ENCODE results near the gene TTYH2.

The TTYH2 gene

GRCh38 chr17:74235040-74235581 lies 21.7 kb downstream of the TTYH2 start:
- H3K27ac ChIP-seq: peak overlapping the region; percentile 23
- peaks cover 0 to 9% of the 10 kb centered on the region in 2 experiments for H3K4me1 ChIP-seq (ENCODE audit: control insufficient read depth in 1 of 2, insufficient read depth in 1 of 2, low read depth in 1 of 2, low read length in 1 of 2)
- no peaks in the 10 kb centered on the region for H3K27me3 ChIP-seq
- no peaks in the 10 kb centered on the region for H3K36me3 ChIP-seq
- H3K4me3 ChIP-seq (ENCODE audit: low read depth in 1 of 2, low read length in 1 of 2): no peak overlapping the region
- no peaks in the 10 kb centered on the region for H3K9me3 ChIP-seq
- no peak for TF ChIP-seq CTCF (IDR thresholded peaks at IDR 0.05)

GRCh38 chr17:74235911-74236371 lies 22.6 kb downstream of the TTYH2 start:
- H3K27ac ChIP-seq: no peak overlapping the region
- no peaks in the 10 kb centered on the region for H3K9me3 ChIP-seq
- H3K4me1 ChIP-seq (ENCODE audit: control insufficient read depth in 1 of 2, insufficient read depth in 1 of 2, low read depth in 1 of 2, low read length in 1 of 2): peaks cover 0 to 9% of the 10 kb centered on the region in 2 experiments
- H3K27me3 ChIP-seq: no peaks in the 10 kb centered on the region
- no peak for TF ChIP-seq CTCF (IDR thresholded peaks at IDR 0.05)
- H3K4me3 ChIP-seq (ENCODE audit: low read depth in 1 of 2, low read length in 1 of 2): no peak overlapping the region
- no peaks in the 10 kb centered on the region for H3K36me3 ChIP-seq

- peaks cover 0 to 9% of the 10 kb centered on the region in 2 experiments for H3K4me1 ChIP-seq (ENCODE audit: control insufficient read depth in 1 of 2, insufficient read depth in 1 of 2, low read depth in 1 of 2, low read length in 1 of 2)
- H3K27me3 ChIP-seq: no peaks in the 10 kb centered on the region
- H3K27ac ChIP-seq: no peak overlapping the region
- no peaks in the 10 kb centered on the region for H3K9me3 ChIP-seq
- no peaks in the 10 kb centered on the region for H3K36me3 ChIP-seq
- TF ChIP-seq CTCF (IDR thresholded peaks at IDR 0.05): no peak
- no peak overlapping the region for H3K4me3 ChIP-seq (ENCODE audit: low read depth in 1 of 2, low read length in 1 of 2)
Observed at GRCh38 chr17:74237321-74237720, 23.9 kb downstream of the TTYH2 start.

- H3K4me1 ChIP-seq (ENCODE audit: control insufficient read depth in 1 of 2, insufficient read depth in 1 of 2, low read depth in 1 of 2, low read length in 1 of 2): peaks cover 0 to 9% of the 10 kb centered on the region in 2 experiments
- no peak overlapping the region for H3K4me3 ChIP-seq (ENCODE audit: low read depth in 1 of 2, low read length in 1 of 2)
- H3K27ac ChIP-seq: no peak overlapping the region
- H3K27me3 ChIP-seq: no peaks in the 10 kb centered on the region
- H3K36me3 ChIP-seq: no peaks in the 10 kb centered on the region
- no peaks in the 10 kb centered on the region for H3K9me3 ChIP-seq
- no peak for TF ChIP-seq CTCF (IDR thresholded peaks at IDR 0.05)
Observed at GRCh38 chr17:74239172-74239571, 25.8 kb downstream of the TTYH2 start.

- no peaks in the 10 kb centered on the region for H3K27me3 ChIP-seq
- no peak overlapping the region for H3K4me3 ChIP-seq (ENCODE audit: low read depth in 1 of 2, low read length in 1 of 2)
- no peak for TF ChIP-seq CTCF (IDR thresholded peaks at IDR 0.05)
- H3K9me3 ChIP-seq: no peaks in the 10 kb centered on the region
- H3K4me1 ChIP-seq (ENCODE audit: control insufficient read depth in 1 of 2, insufficient read depth in 1 of 2, low read depth in 1 of 2, low read length in 1 of 2): no peaks in the 10 kb centered on the region
- no peak overlapping the region for H3K27ac ChIP-seq
- no peaks in the 10 kb centered on the region for H3K36me3 ChIP-seq
Observed at GRCh38 chr17:74240618-74241205, 27.3 kb downstream of the TTYH2 start.

Data from neutrophil (primary cell).